ENCODE measurements around the gene SMIM34. TPM values are rescaled to one million over a fixed set of nuclear protein-coding genes. Genes with fewer than 3 reads are reported as not detected.
"Not testable (repeated sequence)": the region's sequence is repeated elsewhere in the genome, so short reads cannot be mapped to it uniquely, and the experiment has no call there.

Gene SMIM34
- total RNA-seq, 1 donor from 2014 or later, result not detected

DNA sequence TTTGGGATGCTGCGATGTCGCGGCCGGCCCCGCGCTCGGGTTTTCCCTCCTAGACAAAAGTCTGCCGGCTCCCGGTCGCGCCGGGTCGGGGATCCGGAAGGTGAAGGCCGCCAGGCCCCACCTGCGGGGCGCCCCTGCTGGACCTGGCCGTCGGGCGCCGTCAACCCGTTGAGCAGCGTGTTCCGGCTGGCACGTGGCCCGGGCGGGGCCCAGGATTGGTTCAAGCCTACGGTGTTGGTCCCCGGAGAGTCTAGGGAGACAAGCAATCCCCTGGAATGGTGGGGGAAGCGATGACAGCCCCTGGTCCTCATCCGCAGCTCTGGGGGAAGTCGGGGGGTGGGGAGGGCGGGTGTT lies 48.2 kb downstream of the SMIM34 start:
- DNase-seq (ENCODE audit: low read depth); H3K4me3 ChIP-seq (ENCODE audit: low read depth, low read length): not testable (repeated sequence)

- not testable (repeated sequence) for H3K4me3 ChIP-seq (ENCODE audit: low read depth, low read length)
Observed at GRCh38 chr21:34374940-34375618, 48.7 kb downstream of the SMIM34 start, which contains the start of gene SMIM11. SMIM11 (plus strand) TSS chr21:34375507; CDS start chr21:34379505, 3,998 bp downstream.

DNA sequence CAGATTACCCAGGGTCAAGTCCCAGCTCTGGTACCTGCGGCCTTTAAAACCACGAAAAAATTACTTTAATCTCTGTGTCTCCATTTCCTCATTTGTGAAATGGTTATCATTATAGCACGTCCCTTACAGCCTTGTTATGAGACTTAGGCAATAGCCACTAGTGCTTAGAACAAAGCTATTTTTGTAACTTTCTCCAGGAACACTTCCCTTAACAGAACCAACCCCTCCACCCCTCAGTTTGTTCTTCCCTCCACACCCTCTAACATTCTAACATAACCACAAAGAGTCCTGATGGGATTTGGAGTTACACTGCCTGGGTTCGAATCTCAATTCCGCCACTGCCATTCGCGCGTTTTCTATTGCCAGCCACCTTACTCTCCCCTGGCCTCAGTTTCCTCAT lies 49.3 kb downstream of the SMIM34 start:
- H3K4me3 ChIP-seq (ENCODE audit: low read depth, low read length); DNase-seq (ENCODE audit: low read depth): not testable (repeated sequence)

More at GRCh38 chr21:34374940-34375618, 48.7 kb downstream of the SMIM34 start, which contains the start of gene SMIM11:
- DNase-seq (ENCODE audit: low read depth), result not testable (repeated sequence)

DNA sequence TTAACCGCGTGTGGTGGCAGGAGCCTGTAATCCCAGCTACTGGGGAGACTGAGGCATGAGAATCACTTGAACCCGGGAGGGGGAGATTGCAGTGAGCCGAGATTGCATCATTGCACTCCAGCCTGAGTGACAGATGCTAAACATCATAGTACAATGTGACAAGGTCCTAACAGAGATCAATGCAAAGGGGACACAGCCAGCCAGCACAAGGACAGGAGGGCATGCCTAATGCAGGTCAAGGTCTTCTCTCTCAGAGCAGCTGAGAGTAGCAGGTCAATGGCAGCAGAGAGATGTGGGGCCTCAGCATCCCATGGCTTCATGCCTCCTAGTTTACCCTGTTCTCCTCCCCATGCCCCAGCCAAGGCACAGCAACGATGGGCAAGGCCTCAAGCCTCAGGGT lies 51.4 kb downstream of the SMIM34 start:
- TF ChIP-seq, protein P1, sequence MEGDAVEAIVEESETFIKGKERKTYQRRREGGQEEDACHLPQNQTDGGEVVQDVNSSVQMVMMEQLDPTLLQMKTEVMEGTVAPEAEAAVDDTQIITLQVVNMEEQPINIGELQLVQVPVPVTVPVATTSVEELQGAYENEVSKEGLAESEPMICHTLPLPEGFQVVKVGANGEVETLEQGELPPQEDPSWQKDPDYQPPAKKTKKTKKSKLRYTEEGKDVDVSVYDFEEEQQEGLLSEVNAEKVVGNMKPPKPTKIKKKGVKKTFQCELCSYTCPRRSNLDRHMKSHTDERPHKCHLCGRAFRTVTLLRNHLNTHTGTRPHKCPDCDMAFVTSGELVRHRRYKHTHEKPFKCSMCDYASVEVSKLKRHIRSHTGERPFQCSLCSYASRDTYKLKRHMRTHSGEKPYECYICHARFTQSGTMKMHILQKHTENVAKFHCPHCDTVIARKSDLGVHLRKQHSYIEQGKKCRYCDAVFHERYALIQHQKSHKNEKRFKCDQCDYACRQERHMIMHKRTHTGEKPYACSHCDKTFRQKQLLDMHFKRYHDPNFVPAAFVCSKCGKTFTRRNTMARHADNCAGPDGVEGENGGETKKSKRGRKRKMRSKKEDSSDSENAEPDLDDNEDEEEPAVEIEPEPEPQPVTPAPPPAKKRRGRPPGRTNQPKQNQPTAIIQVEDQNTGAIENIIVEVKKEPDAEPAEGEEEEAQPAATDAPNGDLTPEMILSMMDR (conservative IDR thresholded peaks at IDR 0.05; ENCODE audit: low read depth, low read length), result no peak
- DNase-seq (ENCODE audit: low read depth), result no peak
- H3K4me3 ChIP-seq (ENCODE audit: low read depth, low read length), result no peak overlapping the region

- no peak overlapping the region for H3K4me3 ChIP-seq (ENCODE audit: low read depth, low read length)
- no peak for DNase-seq (ENCODE audit: low read depth)
- TF ChIP-seq, protein P1 (conservative IDR thresholded peaks at IDR 0.05; ENCODE audit: low read depth, low read length), result no peak
Observed at GRCh38 chr21:34369741-34370140, 54.0 kb downstream of the SMIM34 start.

Other genes with a start within 250 kb of the SMIM34 start
- not detected in 2 replicates for gene KCNE2, start 59.9 kb downstream of the SMIM34 start, total RNA-seq
- 0.94 and 22.0 TPM in 2 replicates for gene SMIM11, start 48.4 kb downstream of the SMIM34 start, total RNA-seq
- 0.22 TPM in 1 of 2 replicates, not detected in the other for gene KCNE1, start 88.3 kb upstream of the SMIM34 start, total RNA-seq
- 19.6 and 30.1 TPM in 2 replicates for gene RCAN1, start 191.2 kb upstream of the SMIM34 start, total RNA-seq
- 0.58 and 1.3 TPM in 2 replicates for gene CLIC6, start 245.0 kb upstream of the SMIM34 start, total RNA-seq

Data from epithelial cell of proximal tubule (primary cell).